ENCODE data around the gene PATL2.

DNA sequence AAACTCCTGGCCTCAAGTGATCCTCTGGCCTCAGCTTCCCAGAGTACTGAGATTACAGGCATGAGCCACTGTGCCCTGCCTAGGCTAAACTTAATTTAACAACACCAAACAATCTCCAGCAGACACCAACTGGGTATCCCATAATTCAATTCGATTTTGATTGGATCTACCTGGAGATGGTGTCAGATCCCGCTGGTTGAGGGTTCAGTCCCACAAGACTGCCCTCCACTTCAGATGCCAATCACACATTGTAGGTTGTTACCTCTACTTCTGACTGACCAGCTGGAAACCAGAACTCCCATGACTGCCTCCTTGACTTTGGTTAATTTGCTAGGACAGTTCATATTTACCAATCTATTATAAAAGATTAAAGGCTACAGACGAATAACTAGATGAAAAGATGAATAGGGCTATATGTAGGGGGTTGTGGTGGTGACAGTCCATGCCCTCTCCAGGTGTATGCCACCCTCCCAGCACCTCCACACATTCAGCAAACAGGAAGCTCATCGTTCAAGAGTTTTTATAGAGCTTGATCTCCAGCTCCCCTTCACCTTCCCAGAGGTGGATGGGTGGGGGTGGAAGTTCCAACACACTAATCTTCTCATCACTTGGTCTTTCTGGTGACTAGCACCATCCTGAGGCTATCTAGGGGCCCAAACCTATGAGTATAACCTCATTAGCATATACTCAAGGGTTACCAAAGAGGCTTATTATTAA, 9.5 kb upstream of the PATL2 start:
- TF ChIP-seq, protein P1, sequence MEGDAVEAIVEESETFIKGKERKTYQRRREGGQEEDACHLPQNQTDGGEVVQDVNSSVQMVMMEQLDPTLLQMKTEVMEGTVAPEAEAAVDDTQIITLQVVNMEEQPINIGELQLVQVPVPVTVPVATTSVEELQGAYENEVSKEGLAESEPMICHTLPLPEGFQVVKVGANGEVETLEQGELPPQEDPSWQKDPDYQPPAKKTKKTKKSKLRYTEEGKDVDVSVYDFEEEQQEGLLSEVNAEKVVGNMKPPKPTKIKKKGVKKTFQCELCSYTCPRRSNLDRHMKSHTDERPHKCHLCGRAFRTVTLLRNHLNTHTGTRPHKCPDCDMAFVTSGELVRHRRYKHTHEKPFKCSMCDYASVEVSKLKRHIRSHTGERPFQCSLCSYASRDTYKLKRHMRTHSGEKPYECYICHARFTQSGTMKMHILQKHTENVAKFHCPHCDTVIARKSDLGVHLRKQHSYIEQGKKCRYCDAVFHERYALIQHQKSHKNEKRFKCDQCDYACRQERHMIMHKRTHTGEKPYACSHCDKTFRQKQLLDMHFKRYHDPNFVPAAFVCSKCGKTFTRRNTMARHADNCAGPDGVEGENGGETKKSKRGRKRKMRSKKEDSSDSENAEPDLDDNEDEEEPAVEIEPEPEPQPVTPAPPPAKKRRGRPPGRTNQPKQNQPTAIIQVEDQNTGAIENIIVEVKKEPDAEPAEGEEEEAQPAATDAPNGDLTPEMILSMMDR (IDR thresholded peaks at IDR 0.05): no peak
- no peak for TF ChIP-seq POLR2A (IDR thresholded peaks at IDR 0.05)
